H9 (cell line): ENCODE results near the gene KIF13A. TPM values are rescaled to one million over a fixed set of nuclear protein-coding genes. Genes with fewer than 3 reads are reported as not detected.

Experiments used
- DNase-seq: peaks from one replicate; pipeline ENCODE4 v3.0.0-alpha.2; 2017
- H2AFZ ChIP-seq: one replicate; pipeline ENCODE4 v1.6.1; 2013; ENCODE audit warnings: mild to moderate bottlenecking, low read length, control low read depth, moderate library complexity
- H2AK5ac ChIP-seq: 2 replicates; pipeline ENCODE4 v1.6.1; 2013; ENCODE audit warnings: low read length, control low read depth, mixed read lengths; ENCODE audit not compliant: insufficient read length
- H2BK120ac ChIP-seq: one replicate; pipeline ENCODE4 v1.6.1; 2013; ENCODE audit warnings: low read depth, mild to moderate bottlenecking, low read length, control low read depth, inconsistent platforms; ENCODE audit not compliant: poor library complexity, severe bottlenecking
- H2BK12ac ChIP-seq: 2 replicates; pipeline ENCODE4 v1.6.1; 2013; ENCODE audit warnings: low read length, control low read depth, mixed read lengths, low read depth; ENCODE audit not compliant: insufficient read length
- H2BK15ac ChIP-seq: 2 replicates; pipeline ENCODE4 v1.6.1; 2013; ENCODE audit warnings: low read depth, low read length, control low read depth
- H2BK20ac ChIP-seq: one replicate; pipeline ENCODE4 v1.6.1; 2013; ENCODE audit warnings: low read depth, mild to moderate bottlenecking, low read length, control low read depth, inconsistent platforms; ENCODE audit not compliant: poor library complexity, severe bottlenecking
- H2BK5ac ChIP-seq: 2 replicates; pipeline ENCODE4 v1.6.1; 2013; ENCODE audit warnings: low read length, control low read depth, mixed read lengths; ENCODE audit not compliant: insufficient read length
- H3K14ac ChIP-seq: 2 replicates; pipeline ENCODE4 v1.6.1; 2013; ENCODE audit warnings: low read length, control low read depth; ENCODE audit not compliant: insufficient read depth
- H3K18ac ChIP-seq: 2 replicates; pipeline ENCODE4 v1.6.1; 2013; ENCODE audit warnings: low read depth, mild to moderate bottlenecking, mixed read lengths, low read length, control low read depth; ENCODE audit not compliant: insufficient read length
- H3K23ac ChIP-seq: 2 replicates; pipeline ENCODE4 v1.6.1; 2013; ENCODE audit warnings: low read length, control low read depth, mixed read lengths, low read depth; ENCODE audit not compliant: insufficient read length
- H3K23me2 ChIP-seq: 2 replicates; pipeline ENCODE4 v1.6.1; 2013; ENCODE audit warnings: low read depth, mild to moderate bottlenecking, mixed read lengths, low read length, control low read depth; ENCODE audit not compliant: insufficient read length, poor library complexity, severe bottlenecking
- H3K27ac ChIP-seq: 2 replicates; pipeline ENCODE4 v1.5.1; 2013; ENCODE audit warnings: low read length, control low read depth, mixed read lengths, low read depth; ENCODE audit not compliant: insufficient read length
- H3K27me3 ChIP-seq: 2 replicates; pipeline ENCODE4 v1.6.1; 2013; ENCODE audit warnings: low read length, control low read depth, inconsistent platforms; ENCODE audit not compliant: insufficient read depth
- H3K4ac ChIP-seq: 2 replicates; pipeline ENCODE4 v1.6.1; 2013; ENCODE audit warnings: low read depth, mild to moderate bottlenecking, control low read depth, inconsistent platforms, low read length, moderate library complexity
- H3K4me1 ChIP-seq: 2 replicates; pipeline ENCODE4 v1.6.1; 2013; ENCODE audit warnings: low read length, control low read depth, inconsistent platforms; ENCODE audit not compliant: insufficient read depth
- H3K4me2 ChIP-seq: 2 replicates; pipeline ENCODE4 v1.6.1; 2013; ENCODE audit warnings: low read length, control low read depth, mixed read lengths; ENCODE audit not compliant: insufficient read length, insufficient read depth
- H3K56ac ChIP-seq: 2 replicates; pipeline ENCODE4 v1.6.1; 2013; ENCODE audit warnings: low read depth, mild to moderate bottlenecking, mixed read lengths, low read length, control low read depth; ENCODE audit not compliant: insufficient read length
- H3K79me1 ChIP-seq: 2 replicates; pipeline ENCODE4 v1.6.1; 2013; ENCODE audit warnings: low read depth, mild to moderate bottlenecking, moderate library complexity, low read length, control low read depth, inconsistent platforms; ENCODE audit not compliant: insufficient read depth, poor library complexity, severe bottlenecking
- H3K79me2 ChIP-seq: 2 replicates; pipeline ENCODE4 v1.6.1; 2013; ENCODE audit warnings: low read length, control low read depth, inconsistent platforms; ENCODE audit not compliant: insufficient read depth
- H3K9ac ChIP-seq: 2 replicates; pipeline ENCODE4 v1.6.1; 2013; ENCODE audit warnings: low read length, control low read depth, mixed read lengths; ENCODE audit not compliant: insufficient read length; ENCODE audit errors: extremely low read depth
- H3K9me3 ChIP-seq: one replicate; pipeline ENCODE4 v1.6.1; 2013; ENCODE audit warnings: low read depth, low read length, inconsistent platforms; ENCODE audit not compliant: control insufficient read depth
- H3T11ph ChIP-seq: one replicate; pipeline ENCODE4 v1.6.1; 2013; ENCODE audit warnings: mild to moderate bottlenecking, low read length, control low read depth, inconsistent platforms
- H4K20me1 ChIP-seq: one replicate; pipeline ENCODE4 v1.6.1; 2013; ENCODE audit not compliant: control insufficient read depth, insufficient read length, insufficient read depth
- H4K5ac ChIP-seq: 2 replicates; pipeline ENCODE4 v1.6.1; 2013; ENCODE audit warnings: low read depth, mild to moderate bottlenecking, mixed read lengths, low read length, control low read depth; ENCODE audit not compliant: insufficient read length
- H4K8ac ChIP-seq: replicated peaks from 2 replicates; pipeline ENCODE4 v1.6.1; 2013; ENCODE audit warnings: low read length, control low read depth, mixed read lengths, low read depth; ENCODE audit not compliant: insufficient read length
- H4K91ac ChIP-seq: 2 replicates; pipeline ENCODE4 v1.6.1; 2013; ENCODE audit warnings: low read depth, mild to moderate bottlenecking, moderate library complexity, mixed read lengths, low read length, control low read depth; ENCODE audit not compliant: insufficient read length
- H3K27ac Mint-ChIP-seq, 3 experiments: 2 replicates in 2 of 3; 3 replicates in 1 of 3; pipeline ENCODE4 v1.8.0; 2020 to 2021; ENCODE audit warnings: mixed read lengths in 3 of 3, mild to moderate bottlenecking in 1 of 3, moderate library complexity in 1 of 3
- H3K27me3 Mint-ChIP-seq: 2 replicates; pipeline ENCODE4 v1.8.0; 2021; ENCODE audit warnings: low read depth, mild to moderate bottlenecking, moderate library complexity, mixed read lengths
- H3K36me3 Mint-ChIP-seq, 3 experiments: 2 replicates in 2 of 3; 3 replicates in 1 of 3; pipeline ENCODE4 v1.8.0; 2020 to 2021; ENCODE audit warnings: low read depth in 3 of 3, mixed read lengths in 3 of 3; ENCODE audit not compliant: insufficient read depth in 1 of 3
- H3K4me1 Mint-ChIP-seq, 2 experiments: 2 replicates each; pipeline ENCODE4 v1.8.0; 2020; ENCODE audit warnings: mixed read lengths in 2 of 2
- H3K4me3 Mint-ChIP-seq, 2 experiments: 2 replicates in 1 of 2; 3 replicates in 1 of 2; pipeline ENCODE4 v1.8.0; 2020 to 2021; ENCODE audit warnings: mild to moderate bottlenecking in 2 of 2, mixed read lengths in 2 of 2, moderate library complexity in 1 of 2
- H3K9me3 Mint-ChIP-seq, 2 experiments: 2 replicates in 1 of 2; 3 replicates in 1 of 2; pipeline ENCODE4 v1.8.0; 2020; ENCODE audit warnings: mild to moderate bottlenecking in 2 of 2, mixed read lengths in 2 of 2, moderate library complexity in 1 of 2
- WGBS: extraction: QIAGEN DNeasy Blood & Tissue Kit; methylation state at CpG from one replicate; pipeline ENCODE4 v1.1.7; 2013; ENCODE audit warnings: missing lambda C conversion rate, low lambda C conversion rate, mixed read lengths; ENCODE audit not compliant: insufficient read length; ENCODE audit errors: extremely low coverage; 5-methylcytosine and 5-hydroxymethylcytosine counted together
- total RNA-seq: library from RNA; stranded (reverse); gene quantifications from 2 replicates; pipeline ENCODE4 v1.2.1, GENCODE V29; 2021
- TF ChIP-seq, protein P1 (sequence below): fragments of 200-600 bp; sonication (generic); conservative IDR thresholded peaks from 3 replicates; pipeline ENCODE4 v1.8.0; 2021; ENCODE audit warnings: antibody characterized with exemption, mild to moderate bottlenecking

Gene KIF13A
- total RNA-seq, 1 experiment from 2014 or later = 38.2 TPM

- Histone ChIP-seq H3K9ac (no peak overlapping the region), H3K27me3 (no peaks in the 10 kb centered on the region), H2BK12ac (no peak overlapping the region), H3K4me2 (no peak overlapping the region), H3T11ph (no peak overlapping the region), H4K20me1 (no peaks in the 10 kb centered on the region), H3K4ac (no peak overlapping the region), H3K79me2 (no peaks in the 10 kb centered on the region), H3K79me1 (no peaks in the 10 kb centered on the region), H3K23ac (no peak overlapping the region), H4K91ac (no peak overlapping the region), H3K23me2 (no peaks in the 10 kb centered on the region), H2BK5ac (no peak overlapping the region), H4K8ac (no peak overlapping the region), H3K4me1 (no peaks in the 10 kb centered on the region), H2AFZ (no peak overlapping the region), H2BK20ac (no peak overlapping the region), H3K18ac (no peak overlapping the region), H3K56ac (no peak overlapping the region), H3K14ac (no peak overlapping the region), H4K5ac (no peak overlapping the region), H2BK120ac (no peak overlapping the region), H3K27ac (no peak overlapping the region), H3K9me3 (no peaks in the 10 kb centered on the region), H2BK15ac (no peak overlapping the region), H2AK5ac (no peak overlapping the region)
- Mint-ChIP-seq H3K27me3 (peaks cover 13% of the 10 kb centered on the region), H3K4me1 (peaks cover 7 to 8% of the 10 kb centered on the region in 2 experiments), H3K9me3 (no peaks in the 10 kb centered on the region), H3K27ac (no peak overlapping the region), H3K36me3 (no peaks in the 10 kb centered on the region), H3K4me3 (no peak overlapping the region)
- DNase-seq = no peak
- WGBS = no CpG with 5 or more reads among the region's 7 CpGs
- TF ChIP-seq, protein P1, sequence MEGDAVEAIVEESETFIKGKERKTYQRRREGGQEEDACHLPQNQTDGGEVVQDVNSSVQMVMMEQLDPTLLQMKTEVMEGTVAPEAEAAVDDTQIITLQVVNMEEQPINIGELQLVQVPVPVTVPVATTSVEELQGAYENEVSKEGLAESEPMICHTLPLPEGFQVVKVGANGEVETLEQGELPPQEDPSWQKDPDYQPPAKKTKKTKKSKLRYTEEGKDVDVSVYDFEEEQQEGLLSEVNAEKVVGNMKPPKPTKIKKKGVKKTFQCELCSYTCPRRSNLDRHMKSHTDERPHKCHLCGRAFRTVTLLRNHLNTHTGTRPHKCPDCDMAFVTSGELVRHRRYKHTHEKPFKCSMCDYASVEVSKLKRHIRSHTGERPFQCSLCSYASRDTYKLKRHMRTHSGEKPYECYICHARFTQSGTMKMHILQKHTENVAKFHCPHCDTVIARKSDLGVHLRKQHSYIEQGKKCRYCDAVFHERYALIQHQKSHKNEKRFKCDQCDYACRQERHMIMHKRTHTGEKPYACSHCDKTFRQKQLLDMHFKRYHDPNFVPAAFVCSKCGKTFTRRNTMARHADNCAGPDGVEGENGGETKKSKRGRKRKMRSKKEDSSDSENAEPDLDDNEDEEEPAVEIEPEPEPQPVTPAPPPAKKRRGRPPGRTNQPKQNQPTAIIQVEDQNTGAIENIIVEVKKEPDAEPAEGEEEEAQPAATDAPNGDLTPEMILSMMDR = no peak
These were observed 12.0 kb upstream of the KIF13A start for GRCh38 chr6:17999425-17999824.
